ENCODE data around the gene MAOA. TPM values are rescaled to one million over a fixed set of nuclear protein-coding genes. Genes with fewer than 3 reads are reported as not detected.
"Not testable (repeated sequence)": the region's sequence is repeated elsewhere in the genome, so short reads cannot be mapped to it uniquely, and the experiment has no call there.

Gene MAOA
- 2.2 TPM for polyA plus RNA-seq (2013, experiment 1 of 2)
- polyA plus RNA-seq (2013, experiment 2 of 2), result 2.8 TPM

DNA sequence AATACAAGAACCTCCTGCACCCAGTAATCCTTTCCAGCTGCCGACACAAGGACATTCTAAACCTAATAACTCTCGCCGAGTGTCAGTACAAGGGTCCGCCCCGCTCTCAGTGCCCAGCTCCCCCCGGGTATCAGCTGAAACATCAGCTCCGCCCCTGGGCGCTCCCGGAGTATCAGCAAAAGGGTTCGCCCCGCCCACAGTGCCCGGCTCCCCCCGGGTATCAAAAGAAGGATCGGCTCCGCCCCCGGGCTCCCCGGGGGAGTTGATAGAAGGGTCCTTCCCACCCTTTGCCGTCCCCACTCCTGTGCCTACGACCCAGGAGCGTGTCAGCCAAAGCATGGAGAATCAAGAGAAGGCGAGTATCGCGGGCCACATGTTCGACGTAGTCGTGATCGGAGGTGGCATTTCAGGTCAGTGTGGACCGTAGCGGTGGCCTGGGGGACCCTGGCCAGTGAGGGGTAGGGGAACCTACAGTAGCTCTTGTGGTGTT lies at the start of gene MAOA:
TSS of gene MAOA (plus strand) at position 295 of the 490 bp plus-strand sequence. CDS start at position 338, 43 bp downstream.
- peak; percentile 20 for DNase-seq
- H3K23ac ChIP-seq (ENCODE audit: low read length), result no peak within 1 kb of the TSS

DNA sequence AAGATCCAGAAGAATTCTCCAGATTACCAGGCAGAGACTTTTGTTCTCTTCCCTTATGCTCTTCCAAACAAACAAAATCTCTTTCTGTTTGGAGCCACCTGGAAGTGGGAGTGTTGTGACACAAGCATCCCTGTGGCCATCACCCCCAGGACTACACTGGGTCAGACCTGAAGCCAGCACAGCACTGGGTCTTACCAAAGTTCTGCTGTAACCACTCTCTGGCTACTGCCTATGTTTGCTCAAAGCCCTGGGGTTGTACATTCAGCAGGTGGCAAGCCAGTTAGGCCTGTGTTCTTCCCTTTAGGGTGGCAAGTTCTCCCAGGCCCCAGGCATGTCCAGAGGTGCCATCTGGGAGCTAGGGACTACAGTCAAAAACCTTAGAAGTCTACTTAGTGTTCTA lies 43.7 kb upstream of the MAOA start:
- Histone ChIP-seq H2BK120ac (ENCODE audit: low read depth, low read length) (no peak overlapping the region), H3K23ac (ENCODE audit: low read length) (no peak overlapping the region), H3K4ac (ENCODE audit: low read depth, low read length) (no peak overlapping the region), H2BK15ac (replicated peaks; ENCODE audit: low read depth) (no peak overlapping the region), H3K9ac (ENCODE audit: low read length) (no peak overlapping the region), H2BK5ac (ENCODE audit: low read length) (no peak overlapping the region), H3K36me3 (ENCODE audit: control insufficient read depth, insufficient read depth, low read length) (no peaks in the 10 kb centered on the region), H4K5ac (ENCODE audit: low read length) (no peak overlapping the region), H3K4me2 (ENCODE audit: low read length) (no peak overlapping the region), H3K79me2 (ENCODE audit: control insufficient read depth, insufficient read depth, low read length) (no peaks in the 10 kb centered on the region), H3K79me1 (ENCODE audit: low read length) (no peaks in the 10 kb centered on the region), H3K18ac (ENCODE audit: low read length) (no peak overlapping the region), H3K4me1 (ENCODE audit: control insufficient read depth, low read depth, low read length) (no peaks in the 10 kb centered on the region), H3K27me3 (ENCODE audit: insufficient read depth, low read length, poor library complexity) (no peaks in the 10 kb centered on the region), H3K56ac (ENCODE audit: low read length) (no peak overlapping the region), H3K4me3 (ENCODE audit: low read length) (no peak overlapping the region), H3K27ac (ENCODE audit: low read depth, low read length) (no peak overlapping the region), H4K8ac (ENCODE audit: low read depth, low read length) (no peak overlapping the region), H2AK5ac (ENCODE audit: low read length) (no peak overlapping the region)
- DNase-seq, result no peak

More for the DNA sequence above, at the start of gene MAOA:
- peak within 1 kb of the TSS; percentile 26 for H3K4me3 ChIP-seq (ENCODE audit: low read length)
- H2AK5ac ChIP-seq (ENCODE audit: low read length), result no peak within 1 kb of the TSS
- no peak within 1 kb of the TSS for H3K27ac ChIP-seq (ENCODE audit: low read depth, low read length)
- peak within 1 kb of the TSS; percentile 70 for H3K4me2 ChIP-seq (ENCODE audit: low read length)
- H3K79me2 ChIP-seq (ENCODE audit: control insufficient read depth, insufficient read depth, low read length), result no peaks in the 10 kb centered on the region
- H3K4me1 ChIP-seq (ENCODE audit: control insufficient read depth, low read depth, low read length), result no peaks in the 10 kb centered on the region
- no peaks in the 10 kb centered on the region for H3K27me3 ChIP-seq (ENCODE audit: insufficient read depth, low read length, poor library complexity)
- peak within 1 kb of the TSS; percentile 76 for H3K56ac ChIP-seq (ENCODE audit: low read length)
- H2BK5ac ChIP-seq (ENCODE audit: low read length), result no peak within 1 kb of the TSS
- no peak within 1 kb of the TSS for H3K4ac ChIP-seq (ENCODE audit: low read depth, low read length)
- H3K9ac ChIP-seq (ENCODE audit: low read length), result peak within 1 kb of the TSS; percentile 50
- H3K36me3 ChIP-seq (ENCODE audit: control insufficient read depth, insufficient read depth, low read length), result no peaks in the 10 kb centered on the region
- no peak within 1 kb of the TSS for H2BK15ac ChIP-seq (replicated peaks; ENCODE audit: low read depth)
- H4K5ac ChIP-seq (ENCODE audit: low read length), result no peak within 1 kb of the TSS
- H3K18ac ChIP-seq (ENCODE audit: low read length), result no peak within 1 kb of the TSS
- no peak within 1 kb of the TSS for H4K8ac ChIP-seq (ENCODE audit: low read depth, low read length)
- H2BK120ac ChIP-seq (ENCODE audit: low read depth, low read length), result no peak within 1 kb of the TSS
- no CpG with 5 or more reads among the region's 29 CpGs for WGBS (ENCODE audit: extremely low coverage, insufficient coverage, low lambda C conversion rate)
- H3K79me1 ChIP-seq (ENCODE audit: low read length), result no peaks in the 10 kb centered on the region

DNA sequence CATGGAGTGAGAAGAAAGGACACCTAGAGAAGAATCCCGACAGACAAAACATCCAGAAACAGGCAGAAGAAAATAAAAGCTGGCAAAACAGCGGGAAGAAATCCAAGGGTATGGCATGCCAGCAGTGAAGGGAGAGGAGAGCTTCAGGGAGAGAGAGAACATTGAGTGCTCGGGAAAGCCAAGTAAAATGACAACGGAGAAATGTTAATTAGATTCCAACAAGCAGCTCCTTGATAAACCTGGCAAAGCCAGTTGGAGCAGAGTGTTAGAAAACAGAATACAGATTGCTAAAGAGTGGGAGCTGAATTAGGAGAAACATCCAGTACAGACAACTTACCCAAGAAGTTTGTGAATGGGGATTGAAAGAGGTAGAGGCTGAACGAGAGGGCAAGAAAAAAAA lies 40.4 kb upstream of the MAOA start:
- H3K56ac ChIP-seq (ENCODE audit: low read length), result no peak overlapping the region
- H3K4me3 ChIP-seq (ENCODE audit: low read length), result no peak overlapping the region
- no peak overlapping the region for H3K9ac ChIP-seq (ENCODE audit: low read length)
- H2BK5ac ChIP-seq (ENCODE audit: low read length), result no peak overlapping the region
- no peak overlapping the region for H3K18ac ChIP-seq (ENCODE audit: low read length)
- H3K4ac ChIP-seq (ENCODE audit: low read depth, low read length), result no peak overlapping the region
- H3K36me3 ChIP-seq (ENCODE audit: control insufficient read depth, insufficient read depth, low read length), result no peaks in the 10 kb centered on the region
- H2BK15ac ChIP-seq (replicated peaks; ENCODE audit: low read depth), result no peak overlapping the region
- H3K4me2 ChIP-seq (ENCODE audit: low read length), result no peak overlapping the region
- H2BK120ac ChIP-seq (ENCODE audit: low read depth, low read length), result no peak overlapping the region
- no peaks in the 10 kb centered on the region for H3K79me1 ChIP-seq (ENCODE audit: low read length)
- H2AK5ac ChIP-seq (ENCODE audit: low read length), result no peak overlapping the region
- H3K23ac ChIP-seq (ENCODE audit: low read length), result no peak overlapping the region
- no peak overlapping the region for H4K5ac ChIP-seq (ENCODE audit: low read length)
- no peak overlapping the region for H4K8ac ChIP-seq (ENCODE audit: low read depth, low read length)
- no peak for DNase-seq
- no peaks in the 10 kb centered on the region for H3K27me3 ChIP-seq (ENCODE audit: insufficient read depth, low read length, poor library complexity)
- WGBS (ENCODE audit: extremely low coverage, insufficient coverage, low lambda C conversion rate), result no CpG with 5 or more reads among the region's 5 CpGs
- no peak overlapping the region for H3K27ac ChIP-seq (ENCODE audit: low read depth, low read length)
- H3K79me2 ChIP-seq (ENCODE audit: control insufficient read depth, insufficient read depth, low read length), result no peaks in the 10 kb centered on the region
- no peaks in the 10 kb centered on the region for H3K4me1 ChIP-seq (ENCODE audit: control insufficient read depth, low read depth, low read length)

DNA sequence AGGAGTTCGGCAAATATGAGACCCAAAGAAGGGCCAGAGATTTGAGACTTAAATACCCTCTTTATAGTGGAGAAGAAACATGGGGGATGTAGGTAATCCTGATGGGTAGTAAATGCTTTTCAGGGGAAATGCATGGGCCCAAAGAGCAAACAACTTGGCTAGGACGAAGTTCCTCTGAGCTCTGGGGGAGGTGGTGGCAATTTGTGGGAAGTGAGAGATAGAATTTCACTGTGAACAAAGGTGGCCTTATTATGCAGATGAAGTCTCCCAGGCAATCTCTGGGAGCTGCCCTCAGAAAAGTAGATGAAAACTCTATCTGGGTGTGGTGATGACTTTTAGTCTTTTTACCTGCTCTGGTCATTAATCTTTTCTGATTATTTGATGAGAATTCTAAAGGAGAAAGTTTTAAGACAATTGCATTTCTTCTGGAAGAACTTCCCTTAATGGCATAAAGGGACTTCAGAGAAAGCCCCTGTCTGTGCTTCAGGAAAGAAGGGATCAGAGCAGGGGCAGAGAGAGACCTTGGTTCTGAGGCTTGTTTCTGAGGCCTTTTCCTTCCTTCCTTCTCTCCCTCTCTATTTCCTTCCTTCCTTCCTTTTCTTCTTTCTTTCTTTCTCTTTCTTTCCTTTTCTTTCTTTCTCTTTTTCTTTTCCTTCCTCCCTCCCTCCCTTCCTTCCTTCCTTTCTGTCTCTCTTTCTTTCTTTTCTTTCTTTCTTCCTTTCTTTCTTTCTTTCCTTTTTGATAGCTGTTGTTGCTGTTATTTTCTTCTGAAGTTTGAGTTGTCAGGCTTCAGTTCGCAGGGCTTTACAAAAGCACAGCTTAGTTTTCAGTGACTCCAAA lies 37.5 kb upstream of the MAOA start:
- Histone ChIP-seq H2BK5ac (ENCODE audit: low read length) (no peak overlapping the region), H2BK120ac (ENCODE audit: low read depth, low read length) (no peak overlapping the region), H3K79me2 (ENCODE audit: control insufficient read depth, insufficient read depth, low read length) (no peaks in the 10 kb centered on the region), H3K56ac (ENCODE audit: low read length) (no peak overlapping the region), H3K4me2 (ENCODE audit: low read length) (no peak overlapping the region), H3K4me3 (ENCODE audit: low read length) (no peak overlapping the region), H3K4ac (ENCODE audit: low read depth, low read length) (no peak overlapping the region), H3K23ac (ENCODE audit: low read length) (no peak overlapping the region), H3K27ac (ENCODE audit: low read depth, low read length) (no peak overlapping the region), H3K79me1 (ENCODE audit: low read length) (no peaks in the 10 kb centered on the region), H3K36me3 (ENCODE audit: control insufficient read depth, insufficient read depth, low read length) (no peaks in the 10 kb centered on the region), H3K9ac (ENCODE audit: low read length) (no peak overlapping the region), H3K18ac (ENCODE audit: low read length) (no peak overlapping the region), H4K8ac (ENCODE audit: low read depth, low read length) (no peak overlapping the region), H3K4me1 (ENCODE audit: control insufficient read depth, low read depth, low read length) (no peaks in the 10 kb centered on the region), H2BK15ac (replicated peaks; ENCODE audit: low read depth) (no peak overlapping the region), H3K27me3 (ENCODE audit: insufficient read depth, low read length, poor library complexity) (no peaks in the 10 kb centered on the region), H2AK5ac (ENCODE audit: low read length) (no peak overlapping the region), H4K5ac (ENCODE audit: low read length) (no peak overlapping the region)
- DNase-seq, result peak; percentile 59
- WGBS (ENCODE audit: extremely low coverage, insufficient coverage, low lambda C conversion rate), result no CpG with 5 or more reads among the region's 3 CpGs

DNA sequence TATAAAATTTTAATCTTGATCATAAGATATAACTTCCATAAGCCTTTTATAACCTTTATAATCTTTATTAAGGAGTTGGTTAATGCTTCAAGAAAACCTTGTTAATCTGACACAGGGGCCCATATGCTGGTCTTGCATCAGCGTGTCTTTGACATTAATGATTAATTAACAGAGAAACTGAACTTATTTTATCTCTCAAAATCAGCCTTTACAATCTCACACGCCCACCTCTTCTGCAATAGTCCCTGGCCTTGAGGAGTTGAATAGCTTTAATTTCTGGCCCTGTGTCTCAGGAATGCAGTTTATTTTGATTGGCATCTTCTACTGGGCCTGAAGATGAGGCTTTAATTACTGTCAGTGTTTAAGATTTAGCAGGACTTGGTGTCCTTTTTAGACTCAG lies 36.2 kb upstream of the MAOA start:
- no CpG with 5 or more reads among the region's 2 CpGs for WGBS (ENCODE audit: extremely low coverage, insufficient coverage, low lambda C conversion rate)
- not testable (repeated sequence) for H4K8ac ChIP-seq (ENCODE audit: low read depth, low read length); H3K4me3 ChIP-seq (ENCODE audit: low read length); H3K23ac ChIP-seq (ENCODE audit: low read length); H2BK5ac ChIP-seq (ENCODE audit: low read length); H4K5ac ChIP-seq (ENCODE audit: low read length); H3K4me1 ChIP-seq (ENCODE audit: control insufficient read depth, low read depth, low read length); H3K18ac ChIP-seq (ENCODE audit: low read length); H2AK5ac ChIP-seq (ENCODE audit: low read length); H3K27me3 ChIP-seq (ENCODE audit: insufficient read depth, low read length, poor library complexity); H3K9ac ChIP-seq (ENCODE audit: low read length); H3K4me2 ChIP-seq (ENCODE audit: low read length); H3K4ac ChIP-seq (ENCODE audit: low read depth, low read length); H2BK15ac ChIP-seq (replicated peaks; ENCODE audit: low read depth); H3K36me3 ChIP-seq (ENCODE audit: control insufficient read depth, insufficient read depth, low read length); H3K56ac ChIP-seq (ENCODE audit: low read length); H3K27ac ChIP-seq (ENCODE audit: low read depth, low read length); H2BK120ac ChIP-seq (ENCODE audit: low read depth, low read length); DNase-seq; H3K79me2 ChIP-seq (ENCODE audit: control insufficient read depth, insufficient read depth, low read length); H3K79me1 ChIP-seq (ENCODE audit: low read length)

DNA sequence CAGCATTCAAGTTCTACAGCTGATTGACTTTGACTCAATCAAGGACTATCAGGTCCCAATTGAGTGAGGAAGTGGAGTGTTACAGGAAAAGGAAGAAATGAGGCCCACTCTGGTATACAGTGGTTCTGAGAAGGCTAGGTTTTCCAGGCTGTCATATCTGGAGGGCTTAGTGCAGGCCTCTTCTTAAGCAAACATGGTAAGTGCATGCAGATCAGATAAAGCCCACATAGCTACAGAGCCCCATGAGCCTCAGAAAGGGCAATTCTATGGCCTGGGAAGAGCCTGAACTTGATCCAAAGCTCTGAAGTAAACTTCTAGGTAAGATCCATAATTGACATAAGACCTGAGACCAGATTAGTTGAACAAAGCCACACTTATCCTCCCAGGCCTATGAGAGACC lies 29.0 kb upstream of the MAOA start:
- Histone ChIP-seq H3K4me2 (ENCODE audit: low read length) (no peak overlapping the region), H3K79me2 (ENCODE audit: control insufficient read depth, insufficient read depth, low read length) (no peaks in the 10 kb centered on the region), H3K23ac (ENCODE audit: low read length) (no peak overlapping the region), H3K56ac (ENCODE audit: low read length) (no peak overlapping the region), H3K27me3 (ENCODE audit: insufficient read depth, low read length, poor library complexity) (no peaks in the 10 kb centered on the region), H3K4me1 (ENCODE audit: control insufficient read depth, low read depth, low read length) (no peaks in the 10 kb centered on the region), H2BK5ac (ENCODE audit: low read length) (no peak overlapping the region), H2BK15ac (replicated peaks; ENCODE audit: low read depth) (no peak overlapping the region), H3K4ac (ENCODE audit: low read depth, low read length) (no peak overlapping the region), H4K5ac (ENCODE audit: low read length) (no peak overlapping the region), H3K18ac (ENCODE audit: low read length) (no peak overlapping the region), H4K8ac (ENCODE audit: low read depth, low read length) (no peak overlapping the region), H3K79me1 (ENCODE audit: low read length) (no peaks in the 10 kb centered on the region), H3K9ac (ENCODE audit: low read length) (no peak overlapping the region), H3K4me3 (ENCODE audit: low read length) (no peak overlapping the region), H2AK5ac (ENCODE audit: low read length) (no peak overlapping the region), H3K36me3 (ENCODE audit: control insufficient read depth, insufficient read depth, low read length) (no peaks in the 10 kb centered on the region), H2BK120ac (ENCODE audit: low read depth, low read length) (no peak overlapping the region), H3K27ac (ENCODE audit: low read depth, low read length) (no peak overlapping the region)
- DNase-seq, result no peak
